ENCODE data around the gene ITGA6.

The ITGA6 gene

DNA sequence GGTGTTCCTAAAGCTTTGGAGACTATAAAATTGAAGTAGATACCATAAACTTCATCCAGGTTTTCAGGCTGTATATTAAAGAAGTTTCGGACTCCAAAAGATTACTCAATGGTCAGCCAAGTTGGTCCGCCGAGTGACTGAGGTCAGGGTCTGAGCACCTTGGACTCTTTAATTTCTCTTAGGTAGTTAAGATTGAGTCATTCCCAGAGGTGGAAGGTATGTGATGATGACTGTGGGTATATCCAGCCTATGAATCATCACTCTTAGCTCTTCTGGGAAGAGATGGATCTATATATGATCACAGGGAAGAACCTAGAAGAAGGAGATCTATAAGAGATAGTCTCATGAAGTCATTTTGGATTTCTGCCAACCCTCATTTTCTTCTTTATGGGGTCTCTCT, 3.3 kb downstream of the ITGA6 start:
- H3K4me3 ChIP-seq (ENCODE audit: low read depth in 1 of 2, low read length in 2 of 2), result peak overlapping the region; percentile 82 to 83
- peak overlapping the region; percentile 15 for H3K27ac ChIP-seq (ENCODE audit: low read depth, low read length)
- H3K27me3 ChIP-seq (ENCODE audit: control insufficient read depth in 1 of 2, insufficient read depth in 2 of 2, low read length in 2 of 2), result no peaks in the 10 kb centered on the region
- H3K9ac ChIP-seq (ENCODE audit: low read depth in 1 of 2, low read length in 2 of 2), result peak overlapping the region; percentile 35 to 86
- H3K36me3 ChIP-seq (ENCODE audit: control insufficient read depth in 1 of 2, insufficient read depth in 2 of 2, low read length in 2 of 2), result no peaks in the 10 kb centered on the region
- peaks cover 58 to 60% of the 10 kb centered on the region in 2 donors for H3K4me1 ChIP-seq (ENCODE audit: control insufficient read depth in 1 of 2, insufficient read depth in 2 of 2, low read length in 2 of 2)
- H3K9me3 ChIP-seq (ENCODE audit: control insufficient read depth in 1 of 2, low read length in 2 of 2), result no peaks in the 10 kb centered on the region

DNA sequence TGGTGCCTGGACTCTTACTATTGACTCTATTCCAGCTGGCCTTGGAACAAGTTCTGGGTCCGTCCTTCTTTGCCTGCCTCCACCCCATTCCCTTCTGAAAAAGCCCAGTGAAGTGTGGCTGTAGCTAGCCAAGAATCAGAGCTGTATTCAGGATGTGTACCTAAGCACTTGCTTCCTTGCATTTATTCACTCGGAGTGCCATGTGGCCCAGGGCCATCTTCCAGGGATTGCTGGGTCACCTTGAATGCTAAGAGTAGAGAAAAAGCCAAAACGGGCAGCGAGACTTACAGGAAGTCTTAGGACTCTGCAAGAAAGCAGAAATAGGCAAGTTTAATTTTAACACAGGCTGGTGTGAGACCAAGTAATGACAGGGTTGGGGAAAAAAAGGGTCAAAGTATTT, 4.1 kb downstream of the ITGA6 start:
- Histone ChIP-seq H3K27ac (ENCODE audit: low read depth, low read length) (peak overlapping the region; percentile 23), H3K27me3 (ENCODE audit: control insufficient read depth in 1 of 2, insufficient read depth in 2 of 2, low read length in 2 of 2) (no peaks in the 10 kb centered on the region), H3K4me1 (ENCODE audit: control insufficient read depth in 1 of 2, insufficient read depth in 2 of 2, low read length in 2 of 2) (peaks cover 58 to 59% of the 10 kb centered on the region in 2 donors), H3K36me3 (ENCODE audit: control insufficient read depth in 1 of 2, insufficient read depth in 2 of 2, low read length in 2 of 2) (no peaks in the 10 kb centered on the region), H3K9me3 (ENCODE audit: control insufficient read depth in 1 of 2, low read length in 2 of 2) (no peaks in the 10 kb centered on the region), H3K4me3 (ENCODE audit: low read depth in 1 of 2, low read length in 2 of 2) (peak overlapping the region; percentile 82 to 83), H3K9ac (ENCODE audit: low read depth in 1 of 2, low read length in 2 of 2) (peak overlapping the region; percentile 4 to 86)

DNA sequence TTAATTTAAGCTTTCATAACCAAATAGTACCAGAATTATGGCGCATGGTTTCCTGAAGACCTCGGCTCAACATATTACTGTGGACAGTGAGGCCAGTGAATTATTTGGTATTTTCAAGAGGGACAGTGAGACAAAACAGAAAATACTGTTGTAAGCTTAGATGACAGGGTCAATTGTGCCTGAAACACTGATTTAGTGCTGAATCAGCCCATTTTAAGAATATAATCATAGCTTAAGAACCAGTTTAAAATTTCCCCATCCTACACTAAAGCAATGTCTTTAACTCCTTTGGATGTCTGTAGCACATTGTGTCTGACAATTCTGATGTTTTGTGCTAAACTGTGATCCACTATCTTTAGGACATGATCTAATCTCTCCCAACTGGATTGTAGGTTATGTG, 4.6 kb downstream of the ITGA6 start:
- H3K4me1 ChIP-seq (ENCODE audit: control insufficient read depth in 1 of 2, insufficient read depth in 2 of 2, low read length in 2 of 2), result peaks cover 58 to 59% of the 10 kb centered on the region in 2 donors

DNA sequence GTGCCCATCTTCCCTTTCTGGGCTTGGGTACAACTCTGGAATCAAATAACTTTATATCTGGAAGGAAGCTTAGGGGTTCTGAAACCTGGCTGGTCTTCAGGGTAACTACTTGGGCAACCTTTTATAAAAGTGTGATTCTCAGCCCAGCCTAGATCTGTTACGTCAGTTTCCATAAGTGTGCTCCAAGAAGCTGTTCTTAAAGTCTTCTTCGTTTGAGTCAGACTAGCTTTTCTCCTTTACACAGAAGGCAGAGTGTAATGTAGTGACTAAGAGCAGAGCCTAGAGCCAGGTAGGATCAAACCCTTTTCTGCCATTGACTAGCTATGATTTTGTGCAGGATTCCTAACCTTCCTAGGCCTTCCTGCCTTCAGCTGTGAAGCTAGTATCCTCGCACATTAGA, 5.8 kb downstream of the ITGA6 start:
- Histone ChIP-seq H3K27ac (ENCODE audit: low read depth, low read length) (no peak overlapping the region), H3K4me1 (ENCODE audit: control insufficient read depth in 1 of 2, insufficient read depth in 2 of 2, low read length in 2 of 2) (peaks cover 68 to 69% of the 10 kb centered on the region in 2 donors), H3K36me3 (ENCODE audit: control insufficient read depth in 1 of 2, insufficient read depth in 2 of 2, low read length in 2 of 2) (no peaks in the 10 kb centered on the region), H3K27me3 (ENCODE audit: control insufficient read depth in 1 of 2, insufficient read depth in 2 of 2, low read length in 2 of 2) (no peaks in the 10 kb centered on the region), H3K9me3 (ENCODE audit: control insufficient read depth in 1 of 2, low read length in 2 of 2) (no peaks in the 10 kb centered on the region), H3K4me3 (ENCODE audit: low read depth in 1 of 2, low read length in 2 of 2) (peak overlapping the region; percentile 9 to 52), H3K9ac (ENCODE audit: low read depth in 1 of 2, low read length in 2 of 2) (peak overlapping the region; percentile 10 to 48)

More for the DNA sequence above, 4.6 kb downstream of the ITGA6 start:
- Histone ChIP-seq H3K27me3 (ENCODE audit: control insufficient read depth in 1 of 2, insufficient read depth in 2 of 2, low read length in 2 of 2) (no peaks in the 10 kb centered on the region), H3K36me3 (ENCODE audit: control insufficient read depth in 1 of 2, insufficient read depth in 2 of 2, low read length in 2 of 2) (no peaks in the 10 kb centered on the region), H3K4me3 (ENCODE audit: low read depth in 1 of 2, low read length in 2 of 2) (peak overlapping the region; percentile 9 to 52), H3K27ac (ENCODE audit: low read depth, low read length) (no peak overlapping the region), H3K9ac (ENCODE audit: low read depth in 1 of 2, low read length in 2 of 2) (peak overlapping the region; percentile 10 to 48), H3K9me3 (ENCODE audit: control insufficient read depth in 1 of 2, low read length in 2 of 2) (no peaks in the 10 kb centered on the region)

DNA sequence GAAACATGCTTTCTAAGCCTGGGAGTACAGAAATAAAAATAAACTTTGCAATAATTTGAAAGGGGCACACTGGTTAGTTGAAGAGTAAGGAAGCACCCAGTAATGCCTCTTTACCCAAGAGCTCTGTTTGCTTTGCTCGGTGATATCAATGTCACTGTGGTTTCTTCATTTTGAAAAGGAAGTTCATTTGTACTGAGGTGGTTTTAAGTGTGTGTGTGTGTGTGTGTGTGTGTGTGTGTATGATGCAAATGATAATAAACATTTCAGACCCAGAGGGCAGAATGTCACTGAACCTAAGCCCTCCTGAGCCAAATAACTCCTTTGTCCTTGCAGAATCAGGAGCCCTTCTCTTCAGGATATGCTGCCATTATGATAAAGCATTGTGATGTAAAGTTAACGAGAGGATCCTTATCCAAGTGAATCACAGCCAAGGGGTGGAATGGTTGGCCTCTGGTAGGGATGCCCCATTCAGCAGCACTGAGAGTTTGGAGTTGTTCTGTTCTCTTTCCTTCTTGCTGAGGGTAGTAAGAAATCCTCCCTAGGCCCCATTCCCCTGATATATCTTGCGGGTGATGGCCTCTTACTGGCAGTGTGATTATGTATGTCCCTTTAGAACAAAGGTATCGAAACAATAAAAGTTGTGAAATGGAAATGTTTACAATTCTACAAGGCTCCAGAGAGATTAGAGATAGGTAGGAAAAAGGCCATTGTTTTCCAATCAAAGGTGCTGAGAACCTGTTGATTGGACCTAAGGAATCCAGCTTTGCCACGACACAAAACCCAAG, 7.6 kb downstream of the ITGA6 start:
- no peak overlapping the region for H3K27ac ChIP-seq (ENCODE audit: low read depth, low read length)
- no peaks in the 10 kb centered on the region for H3K36me3 ChIP-seq (ENCODE audit: control insufficient read depth in 1 of 2, insufficient read depth in 2 of 2, low read length in 2 of 2)
- peak overlapping the region in 1 of 2 donors; percentile 13 for H3K9ac ChIP-seq (ENCODE audit: low read depth in 1 of 2, low read length in 2 of 2)
- H3K4me1 ChIP-seq (ENCODE audit: control insufficient read depth in 1 of 2, insufficient read depth in 2 of 2, low read length in 2 of 2), result peaks cover 86 to 87% of the 10 kb centered on the region in 2 donors
- peak overlapping the region in 1 of 2 donors; percentile 24 for H3K4me3 ChIP-seq (ENCODE audit: low read depth in 1 of 2, low read length in 2 of 2)
- H3K27me3 ChIP-seq (ENCODE audit: control insufficient read depth in 1 of 2, insufficient read depth in 2 of 2, low read length in 2 of 2), result no peaks in the 10 kb centered on the region
- no peaks in the 10 kb centered on the region for H3K9me3 ChIP-seq (ENCODE audit: control insufficient read depth in 1 of 2, low read length in 2 of 2)

DNA sequence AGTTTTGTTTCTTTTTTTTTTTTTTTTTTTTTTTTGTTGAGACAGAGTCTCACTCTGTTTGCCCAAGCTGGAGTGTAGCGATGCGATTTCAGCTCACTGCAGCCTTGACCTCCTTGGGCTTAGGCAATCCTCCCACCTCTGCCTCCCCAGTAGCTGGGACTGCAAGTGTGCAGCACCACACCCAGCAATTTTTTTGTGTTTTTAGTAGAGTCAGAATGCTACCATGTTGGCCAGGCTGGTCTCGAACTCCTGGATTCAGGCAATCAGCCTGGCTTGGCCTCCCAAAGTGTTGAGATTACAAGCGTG, 8.2 kb downstream of the ITGA6 start:
- no peak overlapping the region for H3K9ac ChIP-seq (ENCODE audit: low read depth in 1 of 2, low read length in 2 of 2)
- H3K36me3 ChIP-seq (ENCODE audit: control insufficient read depth in 1 of 2, insufficient read depth in 2 of 2, low read length in 2 of 2), result no peaks in the 10 kb centered on the region
- no peaks in the 10 kb centered on the region for H3K27me3 ChIP-seq (ENCODE audit: control insufficient read depth in 1 of 2, insufficient read depth in 2 of 2, low read length in 2 of 2)
- no peak overlapping the region for H3K27ac ChIP-seq (ENCODE audit: low read depth, low read length)
- no peaks in the 10 kb centered on the region for H3K9me3 ChIP-seq (ENCODE audit: control insufficient read depth in 1 of 2, low read length in 2 of 2)
- H3K4me3 ChIP-seq (ENCODE audit: low read depth in 1 of 2, low read length in 2 of 2), result no peak overlapping the region
- peaks cover 88 to 89% of the 10 kb centered on the region in 2 donors for H3K4me1 ChIP-seq (ENCODE audit: control insufficient read depth in 1 of 2, insufficient read depth in 2 of 2, low read length in 2 of 2)

DNA sequence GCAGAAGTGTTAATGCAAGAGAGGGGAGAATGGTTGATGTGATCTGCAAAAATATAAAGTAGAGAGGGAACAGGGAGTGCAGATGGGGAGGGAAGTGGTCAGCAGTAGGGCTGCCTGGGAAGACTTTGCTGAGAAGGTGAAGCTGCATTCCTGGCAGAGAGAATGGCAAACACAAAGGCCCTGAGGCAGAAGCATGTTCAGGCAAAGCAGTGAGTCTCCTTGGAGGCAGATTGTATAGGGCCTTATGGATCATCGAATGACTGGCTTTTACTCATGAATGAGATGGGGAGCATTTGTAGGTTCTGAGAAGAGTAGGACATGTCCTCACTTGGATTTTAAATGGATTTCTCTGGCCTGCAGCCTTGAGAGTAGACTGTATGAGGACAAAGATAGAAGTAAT, 9.5 kb downstream of the ITGA6 start:
- Histone ChIP-seq H3K4me1 (ENCODE audit: control insufficient read depth in 1 of 2, insufficient read depth in 2 of 2, low read length in 2 of 2) (peaks cover 94% of the 10 kb centered on the region in 2 donors), H3K4me3 (ENCODE audit: low read depth in 1 of 2, low read length in 2 of 2) (no peak overlapping the region), H3K36me3 (ENCODE audit: control insufficient read depth in 1 of 2, insufficient read depth in 2 of 2, low read length in 2 of 2) (no peaks in the 10 kb centered on the region), H3K9ac (ENCODE audit: low read depth in 1 of 2, low read length in 2 of 2) (no peak overlapping the region), H3K27ac (ENCODE audit: low read depth, low read length) (no peak overlapping the region), H3K9me3 (ENCODE audit: control insufficient read depth in 1 of 2, low read length in 2 of 2) (no peaks in the 10 kb centered on the region), H3K27me3 (ENCODE audit: control insufficient read depth in 1 of 2, insufficient read depth in 2 of 2, low read length in 2 of 2) (no peaks in the 10 kb centered on the region)

DNA sequence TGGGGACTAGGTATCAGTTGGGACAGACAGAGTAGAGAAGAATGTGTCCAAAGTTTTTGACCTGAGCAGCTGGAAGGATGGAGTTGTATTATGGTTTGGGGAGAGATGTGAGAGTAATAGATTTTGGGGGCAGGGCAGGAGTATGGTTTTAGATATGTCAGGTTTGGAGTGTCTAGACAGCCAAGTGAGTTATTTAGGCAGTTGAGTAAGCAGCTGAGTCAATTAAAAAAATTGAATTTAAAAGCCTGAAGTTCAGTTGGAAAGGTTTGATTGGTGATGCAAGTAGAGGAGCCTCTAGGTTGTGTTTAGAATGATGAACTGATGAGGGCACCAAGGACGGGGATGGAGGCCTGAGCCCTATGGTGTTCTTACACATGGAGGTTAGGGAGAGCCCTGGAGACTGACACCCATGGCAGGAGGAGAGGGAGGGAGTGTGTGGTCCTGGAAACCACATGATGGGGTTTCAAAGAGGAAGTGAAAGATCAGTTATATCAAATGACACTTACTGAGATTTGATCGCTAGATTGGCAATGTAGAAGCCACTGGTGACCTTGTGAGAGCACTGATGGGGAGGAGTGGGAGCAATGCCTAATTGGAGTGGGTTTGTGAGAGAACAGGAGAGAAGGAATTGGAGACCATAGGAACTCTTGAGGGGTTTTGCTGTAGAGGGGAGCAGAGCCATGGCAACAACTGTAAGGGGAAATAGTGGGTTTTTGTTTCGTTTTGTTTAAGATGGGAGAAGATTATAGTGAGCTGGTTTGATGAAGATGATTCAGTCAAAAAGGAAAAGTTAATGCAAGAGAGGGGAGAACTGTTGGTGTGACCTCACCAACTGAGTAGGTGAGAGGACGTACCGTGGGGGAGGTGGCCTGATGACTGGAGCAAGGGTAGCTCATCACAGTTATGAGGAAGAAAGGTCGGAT, 10.3 kb downstream of the ITGA6 start:
- Histone ChIP-seq H3K36me3 (ENCODE audit: control insufficient read depth in 1 of 2, insufficient read depth in 2 of 2, low read length in 2 of 2) (no peaks in the 10 kb centered on the region), H3K4me3 (ENCODE audit: low read depth in 1 of 2, low read length in 2 of 2) (peak overlapping the region; percentile 33 to 44), H3K4me1 (ENCODE audit: control insufficient read depth in 1 of 2, insufficient read depth in 2 of 2, low read length in 2 of 2) (peaks cover 93 to 94% of the 10 kb centered on the region in 2 donors), H3K27me3 (ENCODE audit: control insufficient read depth in 1 of 2, insufficient read depth in 2 of 2, low read length in 2 of 2) (no peaks in the 10 kb centered on the region), H3K27ac (ENCODE audit: low read depth, low read length) (no peak overlapping the region), H3K9me3 (ENCODE audit: control insufficient read depth in 1 of 2, low read length in 2 of 2) (no peaks in the 10 kb centered on the region), H3K9ac (ENCODE audit: low read depth in 1 of 2, low read length in 2 of 2) (peak overlapping the region in 1 of 2 donors; percentile 8)

DNA sequence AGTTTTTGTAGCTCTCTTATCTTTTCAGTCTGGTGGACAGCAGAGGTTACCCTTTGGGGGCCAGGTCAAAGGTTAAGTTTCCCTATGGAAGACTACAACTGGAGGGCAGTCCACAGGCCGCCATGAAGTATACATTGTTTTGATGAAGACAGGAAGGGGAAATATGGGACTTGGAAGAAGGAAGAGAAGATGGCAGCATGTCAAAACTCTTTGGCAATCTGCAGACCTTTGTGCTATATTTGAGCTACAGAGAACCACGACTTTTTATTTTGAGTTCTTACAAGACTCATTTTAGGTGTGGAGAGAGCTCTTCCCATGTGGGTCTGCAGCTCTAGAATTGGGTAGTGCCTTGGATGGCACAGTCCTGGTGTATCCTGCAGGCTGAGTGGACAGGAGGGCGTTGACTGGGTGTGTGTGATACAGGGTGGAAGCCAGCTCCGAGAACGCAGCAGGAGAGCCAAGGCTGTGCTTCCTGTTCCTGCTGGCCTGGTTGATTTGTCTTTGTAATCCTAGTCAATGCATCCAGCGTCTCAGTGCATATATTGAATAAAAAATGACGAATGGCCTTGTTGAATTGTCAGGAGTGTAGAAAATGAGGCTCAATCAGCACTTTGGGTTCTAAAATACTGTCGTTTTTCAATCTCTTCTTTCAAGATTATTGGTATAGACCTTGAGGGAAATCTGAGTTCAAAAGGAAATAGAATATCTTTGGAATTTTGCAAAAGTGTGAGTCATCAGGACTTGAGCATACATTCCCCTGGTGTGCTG, 11.5 kb downstream of the ITGA6 start:
- Histone ChIP-seq H3K27me3 (ENCODE audit: control insufficient read depth in 1 of 2, insufficient read depth in 2 of 2, low read length in 2 of 2) (no peaks in the 10 kb centered on the region), H3K4me1 (ENCODE audit: control insufficient read depth in 1 of 2, insufficient read depth in 2 of 2, low read length in 2 of 2) (peaks cover 91 to 92% of the 10 kb centered on the region in 2 donors), H3K4me3 (ENCODE audit: low read depth in 1 of 2, low read length in 2 of 2) (peak overlapping the region; percentile 0 to 44), H3K9me3 (ENCODE audit: control insufficient read depth in 1 of 2, low read length in 2 of 2) (no peaks in the 10 kb centered on the region), H3K27ac (ENCODE audit: low read depth, low read length) (peak overlapping the region; percentile 62), H3K36me3 (ENCODE audit: control insufficient read depth in 1 of 2, insufficient read depth in 2 of 2, low read length in 2 of 2) (no peaks in the 10 kb centered on the region), H3K9ac (ENCODE audit: low read depth in 1 of 2, low read length in 2 of 2) (peak overlapping the region in 1 of 2 donors; percentile 27)

Measured in duodenal mucosa (tissue), 2 donors.